ENCODE measurements around the gene ZNF784. TPM values are rescaled to one million over a fixed set of nuclear protein-coding genes. Genes with fewer than 3 reads are reported as not detected.
A peak's percentile ranks its signal among the peaks of the same experiment; 100 is the strongest.

ZNF784 gene
- total and polyA plus RNA-seq, 2 donors (not counting 1 experiment from before 2014, with no cell fraction given): 1.6 to 5.6 TPM

DNA sequence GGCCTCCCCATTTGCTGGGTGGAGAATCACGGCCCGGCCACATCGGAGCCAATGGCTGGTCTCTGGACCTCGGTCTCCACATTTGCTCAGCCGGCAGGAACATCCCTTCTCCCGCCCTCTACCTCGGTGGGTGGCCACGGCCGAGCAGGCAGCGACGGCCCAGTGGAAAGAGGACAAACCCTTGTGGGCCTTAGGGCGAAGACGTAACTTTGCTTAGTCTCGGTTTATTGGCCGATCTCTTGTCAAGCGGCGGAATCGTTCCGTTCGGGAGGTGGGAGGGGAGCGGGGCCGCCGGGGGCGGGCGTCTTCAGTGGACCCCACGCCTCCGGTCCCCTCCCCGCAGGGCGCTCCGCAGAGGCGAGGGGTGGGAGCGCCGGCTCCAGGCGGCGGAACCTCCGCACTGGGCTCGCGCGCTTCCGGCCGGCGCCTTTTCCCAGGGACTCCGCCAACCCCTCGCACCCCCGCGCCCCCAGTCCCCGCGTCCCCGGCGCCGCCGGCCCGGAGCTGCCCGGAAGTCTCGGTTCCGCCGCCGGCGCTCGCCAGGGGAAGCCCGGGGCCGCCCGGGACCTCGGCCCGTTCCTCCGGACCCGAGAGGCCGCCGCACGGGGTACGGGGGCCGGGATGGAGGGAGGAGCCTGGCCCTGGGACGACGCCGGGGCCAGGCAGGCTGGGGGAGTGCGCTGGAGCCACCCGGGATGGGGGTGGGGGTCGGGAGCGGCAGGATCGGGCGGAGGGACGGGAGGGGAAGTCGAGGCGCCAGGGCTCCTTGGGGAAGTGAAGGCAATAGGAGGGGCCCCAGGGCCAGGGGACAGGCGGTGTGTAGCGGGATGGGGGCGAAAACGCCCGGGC, 16.4 kb upstream of the ZNF784 start, which contains the start of gene ZNF580:
ZNF580 (plus strand) TSS at position 426 of the 849 bp plus-strand sequence. CDS start 1,507 bp downstream, outside the sequence.
- TF ChIP-seq, protein P1, sequence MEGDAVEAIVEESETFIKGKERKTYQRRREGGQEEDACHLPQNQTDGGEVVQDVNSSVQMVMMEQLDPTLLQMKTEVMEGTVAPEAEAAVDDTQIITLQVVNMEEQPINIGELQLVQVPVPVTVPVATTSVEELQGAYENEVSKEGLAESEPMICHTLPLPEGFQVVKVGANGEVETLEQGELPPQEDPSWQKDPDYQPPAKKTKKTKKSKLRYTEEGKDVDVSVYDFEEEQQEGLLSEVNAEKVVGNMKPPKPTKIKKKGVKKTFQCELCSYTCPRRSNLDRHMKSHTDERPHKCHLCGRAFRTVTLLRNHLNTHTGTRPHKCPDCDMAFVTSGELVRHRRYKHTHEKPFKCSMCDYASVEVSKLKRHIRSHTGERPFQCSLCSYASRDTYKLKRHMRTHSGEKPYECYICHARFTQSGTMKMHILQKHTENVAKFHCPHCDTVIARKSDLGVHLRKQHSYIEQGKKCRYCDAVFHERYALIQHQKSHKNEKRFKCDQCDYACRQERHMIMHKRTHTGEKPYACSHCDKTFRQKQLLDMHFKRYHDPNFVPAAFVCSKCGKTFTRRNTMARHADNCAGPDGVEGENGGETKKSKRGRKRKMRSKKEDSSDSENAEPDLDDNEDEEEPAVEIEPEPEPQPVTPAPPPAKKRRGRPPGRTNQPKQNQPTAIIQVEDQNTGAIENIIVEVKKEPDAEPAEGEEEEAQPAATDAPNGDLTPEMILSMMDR (conservative IDR thresholded peaks at IDR 0.05 in 1 of 2, IDR thresholded peaks at IDR 0.05 in 1 of 2; ENCODE audit: low read depth in 1 of 2, low read length in 2 of 2): no peak
- TF ChIP-seq EZH2 (IDR thresholded peaks at IDR 0.05; ENCODE audit: low read length, missing control alignments): no peak
- Histone ChIP-seq H3K9ac (ENCODE audit: insufficient read depth, low read length) (peak within 1 kb of the TSS; percentile 77), H3K4me2 (ENCODE audit: extremely low read depth, insufficient read depth, low read length) (peak within 1 kb of the TSS; percentile 88), H2AFZ (ENCODE audit: low read length) (peak within 1 kb of the TSS; percentile 31), H4K20me1 (ENCODE audit: control insufficient read depth, extremely low read depth, insufficient read depth, low read length) (no peaks in the 10 kb centered on the region), H3K36me3 (ENCODE audit: control insufficient read depth, insufficient read depth, low read length) (peaks cover 17% of the 10 kb centered on the region), H3K27ac (ENCODE audit: insufficient read depth, low read length) (peak within 1 kb of the TSS; percentile 66), H3K79me2 (ENCODE audit: control insufficient read depth, insufficient read depth, low read length) (peaks cover 59% of the 10 kb centered on the region), H3K4me3 (replicated peaks in 1 of 4; ENCODE audit: control extremely low read depth in 1 of 4, insufficient read depth in 1 of 4, low read depth in 3 of 4, low read length in 4 of 4) (peak within 1 kb of the TSS; percentile 74 to 92 (median 85)), H3K4me1 (ENCODE audit: control insufficient read depth, extremely low read depth, insufficient read depth, low read length) (peaks cover 20% of the 10 kb centered on the region), H3K9me3 (ENCODE audit: control insufficient read depth, insufficient read depth, low read depth, low read length) (no peaks in the 10 kb centered on the region), H3K27me3 (ENCODE audit: control insufficient read depth, insufficient read depth, low read length) (no peaks in the 10 kb centered on the region)
- peak; percentile 80 to 91 for DNase-seq (ENCODE audit: low read depth in 2 of 2)

DNA sequence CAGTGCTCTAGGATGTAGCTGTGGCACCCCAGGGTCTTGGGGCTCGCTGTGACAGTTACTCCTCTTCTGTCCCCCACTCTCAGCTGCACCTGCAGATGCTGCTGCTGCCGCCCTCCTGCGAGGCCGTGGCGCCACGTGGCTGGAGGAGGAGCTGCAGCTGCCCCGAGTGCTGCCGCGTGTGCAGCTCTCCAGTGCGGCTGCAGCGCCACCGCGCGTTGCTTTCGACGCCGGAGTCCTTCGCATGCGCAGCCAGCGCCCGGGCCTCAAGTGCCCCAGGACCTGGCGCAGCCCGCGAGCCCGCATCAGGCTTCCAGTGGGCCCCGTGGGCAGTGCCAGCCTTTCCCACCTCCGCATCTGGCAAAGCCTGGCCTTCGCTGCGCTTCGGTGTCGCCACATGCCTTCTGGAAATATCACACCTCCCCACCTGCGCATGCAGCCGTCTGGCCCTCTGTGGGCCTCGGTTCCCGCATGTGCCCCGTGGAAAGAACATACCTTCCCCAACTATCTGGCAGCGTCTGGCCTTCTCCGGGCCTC, 15.7 kb upstream of the ZNF784 start:
- H3K9me3 ChIP-seq (ENCODE audit: control insufficient read depth, insufficient read depth, low read depth, low read length): no peaks in the 10 kb centered on the region
- H3K27ac ChIP-seq (ENCODE audit: insufficient read depth, low read length): peak overlapping the region; percentile 66
- H3K4me3 ChIP-seq (replicated peaks in 1 of 4; ENCODE audit: control extremely low read depth in 1 of 4, insufficient read depth in 1 of 4, low read depth in 3 of 4, low read length in 4 of 4): peak overlapping the region; percentile 5 to 84 (median 46)
- peaks cover 11% of the 10 kb centered on the region for H3K36me3 ChIP-seq (ENCODE audit: control insufficient read depth, insufficient read depth, low read length)
- H3K27me3 ChIP-seq (ENCODE audit: control insufficient read depth, insufficient read depth, low read length): no peaks in the 10 kb centered on the region
- H4K20me1 ChIP-seq (ENCODE audit: control insufficient read depth, extremely low read depth, insufficient read depth, low read length): no peaks in the 10 kb centered on the region
- peaks cover 62% of the 10 kb centered on the region for H3K79me2 ChIP-seq (ENCODE audit: control insufficient read depth, insufficient read depth, low read length)
- no peak overlapping the region for H2AFZ ChIP-seq (ENCODE audit: low read length)
- peak; percentile 75 to 76 for DNase-seq (ENCODE audit: low read depth in 2 of 2)
- peak overlapping the region; percentile 77 for H3K9ac ChIP-seq (ENCODE audit: insufficient read depth, low read length)
- H3K4me1 ChIP-seq (ENCODE audit: control insufficient read depth, extremely low read depth, insufficient read depth, low read length): peaks cover 22% of the 10 kb centered on the region
- H3K4me2 ChIP-seq (ENCODE audit: extremely low read depth, insufficient read depth, low read length): peak overlapping the region; percentile 81
- TF ChIP-seq, protein P1 (conservative IDR thresholded peaks at IDR 0.05 in 1 of 2, IDR thresholded peaks at IDR 0.05 in 1 of 2; ENCODE audit: low read depth in 1 of 2, low read length in 2 of 2): peak; percentile 31 to 40
- no peak for TF ChIP-seq EZH2 (IDR thresholded peaks at IDR 0.05; ENCODE audit: low read length, missing control alignments)

DNA sequence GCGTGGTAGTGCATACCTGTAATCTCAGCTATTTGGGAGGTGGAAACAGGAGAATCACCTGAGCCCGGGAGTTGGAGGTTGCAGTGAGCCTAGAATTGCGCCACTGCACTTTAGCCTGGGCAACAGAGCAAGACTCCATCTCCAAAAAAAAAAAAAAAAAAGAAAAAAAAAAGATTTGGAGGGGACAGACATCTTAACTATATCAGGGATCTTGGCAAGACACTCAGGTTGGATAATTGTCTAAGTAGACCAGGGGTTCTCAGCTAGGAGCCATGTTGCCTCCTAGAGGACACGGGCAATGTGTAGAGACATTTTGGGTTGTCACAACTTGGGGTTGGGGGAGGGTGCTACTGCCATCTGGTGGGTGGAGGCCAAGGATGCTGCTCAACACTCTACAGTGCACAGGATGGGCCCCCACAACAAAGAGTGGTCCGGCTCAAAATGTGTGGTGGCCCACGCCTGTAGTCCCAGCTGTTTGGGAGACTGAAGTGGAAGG, 14.5 kb upstream of the ZNF784 start:
- peaks cover 52% of the 10 kb centered on the region for H3K79me2 ChIP-seq (ENCODE audit: control insufficient read depth, insufficient read depth, low read length)
- peaks cover 19% of the 10 kb centered on the region for H3K4me1 ChIP-seq (ENCODE audit: control insufficient read depth, extremely low read depth, insufficient read depth, low read length)
- no peak overlapping the region for H3K4me3 ChIP-seq (replicated peaks in 1 of 4; ENCODE audit: control extremely low read depth in 1 of 4, insufficient read depth in 1 of 4, low read depth in 3 of 4, low read length in 4 of 4)
- H3K27me3 ChIP-seq (ENCODE audit: control insufficient read depth, insufficient read depth, low read length): no peaks in the 10 kb centered on the region
- TF ChIP-seq, protein P1 (conservative IDR thresholded peaks at IDR 0.05 in 1 of 2, IDR thresholded peaks at IDR 0.05 in 1 of 2; ENCODE audit: low read depth in 1 of 2, low read length in 2 of 2): peak; percentile 46 to 48
- no peak for TF ChIP-seq EZH2 (IDR thresholded peaks at IDR 0.05; ENCODE audit: low read length, missing control alignments)
- no peaks in the 10 kb centered on the region for H4K20me1 ChIP-seq (ENCODE audit: control insufficient read depth, extremely low read depth, insufficient read depth, low read length)
- no peak overlapping the region for H2AFZ ChIP-seq (ENCODE audit: low read length)
- H3K36me3 ChIP-seq (ENCODE audit: control insufficient read depth, insufficient read depth, low read length): peaks cover 5% of the 10 kb centered on the region
- no peak overlapping the region for H3K4me2 ChIP-seq (ENCODE audit: extremely low read depth, insufficient read depth, low read length)
- DNase-seq (ENCODE audit: low read depth in 2 of 2): peak; percentile 28 to 33
- no peak overlapping the region for H3K27ac ChIP-seq (ENCODE audit: insufficient read depth, low read length)
- H3K9ac ChIP-seq (ENCODE audit: insufficient read depth, low read length): no peak overlapping the region
- no peaks in the 10 kb centered on the region for H3K9me3 ChIP-seq (ENCODE audit: control insufficient read depth, insufficient read depth, low read depth, low read length)

Measured in fibroblast of lung (primary cell).